Activated CD8-positive, alpha-beta memory T cell treated with anti-CD3 and anti-CD28 coated beads, Interleukin-2, amount 10 ng/mL, durations not matched to agents 7 days and 5 days (primary cell): ENCODE data around the gene ABL2. TPM values are rescaled to one million over a fixed set of nuclear protein-coding genes. Genes with fewer than 3 reads are reported as not detected.
"Not testable (repeated sequence)": the region's sequence is repeated elsewhere in the genome, so short reads cannot be mapped to it uniquely, and the experiment has no call there.

Source experiments
- ATAC-seq: fragments of 150-1000 bp; cut with Tn5 transposase; one replicate; pipeline ENCODE4 v1.10.0; 2021; ENCODE audit warnings: moderate library complexity
- CTCF ChIA-PET: fragments of 350-600 bp; sonication (Branson Sonifier 250); formaldehyde crosslinking; loops from one replicate; lab custom pipeline; 2021; ENCODE audit warnings: antibody characterized with exemption; lab: Charles Lee
- DNase-seq: peaks from one replicate; pipeline ENCODE4 v3.0.0-alpha.2; 2020
- H3K27ac Mint-ChIP-seq: one replicate; pipeline ENCODE4 v1.8.0; 2021; ENCODE audit warnings: mild to moderate bottlenecking, mixed read lengths
- H3K27me3 Mint-ChIP-seq: one replicate; pipeline ENCODE4 v1.8.0; 2021; ENCODE audit warnings: mixed read lengths
- H3K36me3 Mint-ChIP-seq: one replicate; pipeline ENCODE4 v1.8.0; 2021; ENCODE audit warnings: mild to moderate bottlenecking, mixed read lengths
- H3K4me1 Mint-ChIP-seq: one replicate; pipeline ENCODE4 v1.8.0; 2021; ENCODE audit warnings: mixed read lengths
- H3K4me3 Mint-ChIP-seq: one replicate; pipeline ENCODE4 v1.8.0; 2021; ENCODE audit warnings: mild to moderate bottlenecking, moderate library complexity, mixed read lengths
- H3K9me3 Mint-ChIP-seq: one replicate; pipeline ENCODE4 v1.8.0; 2022; ENCODE audit warnings: low read depth, mixed read lengths
- total RNA-seq, 2 experiments: library from RNA; stranded (reverse); gene quantifications; one replicate each; pipeline ENCODE4 v1.2.3, GENCODE V29; 2021

ABL2 gene
- total RNA-seq, result 1 to 10 TPM; 7.8 to 8.0 TPM

GRCh38 chr1:179229214-179230140 lies at the start of gene ABL2:
Gene ABL2, minus strand, starts transcription at chr1:179229677. Its CDS starts 280 bp downstream, at chr1:179229397.
- peak; percentile 69 for ATAC-seq
- Mint-ChIP-seq H3K36me3 (peaks cover 5% of the 10 kb centered on the region), H3K27ac (peak within 1 kb of the TSS; percentile 67), H3K9me3 (no peaks in the 10 kb centered on the region), H3K4me3 (peak within 1 kb of the TSS; percentile 86), H3K4me1 (peaks cover 19% of the 10 kb centered on the region), H3K27me3 (peaks cover 6% of the 10 kb centered on the region)
- CTCF ChIA-PET, result interaction anchor here (0.5 to 1.1 kb wide), 3 partner anchors 137 to 226 kb away, joined by 3 to 5 read pairs (median 3); no protein-coding TSS in a partner anchor
- DNase-seq, result peak; percentile 54

DNA sequence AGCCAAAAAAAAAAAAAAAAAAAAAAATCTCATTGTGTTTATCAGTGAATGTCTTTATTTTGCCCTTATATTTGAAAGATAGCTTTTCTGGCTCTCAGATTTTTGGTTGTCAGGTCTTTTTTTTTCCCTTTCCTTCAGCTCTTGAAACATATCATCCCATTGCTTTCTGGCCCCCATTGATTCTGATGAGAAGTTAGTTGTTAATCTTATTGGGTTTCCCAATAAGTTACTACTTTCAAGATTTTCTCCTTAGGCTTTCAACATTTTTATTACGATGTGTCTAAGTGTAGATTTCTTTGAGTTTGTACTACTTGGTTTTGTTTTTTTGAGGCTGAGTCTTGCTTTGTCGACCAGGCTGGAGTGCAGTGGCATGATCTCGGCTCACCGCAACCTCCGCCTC lies 49.4 kb upstream of the ABL2 start:
- Mint-ChIP-seq H3K27me3 (peaks cover 4% of the 10 kb centered on the region), H3K36me3 (peaks cover 3% of the 10 kb centered on the region), H3K4me1 (no peaks in the 10 kb centered on the region), H3K9me3 (peaks cover 5% of the 10 kb centered on the region), H3K27ac (no peak overlapping the region), H3K4me3 (no peak overlapping the region)
- DNase-seq, result no peak
- ATAC-seq, result no peak
- CTCF ChIA-PET, result no interaction called here

DNA sequence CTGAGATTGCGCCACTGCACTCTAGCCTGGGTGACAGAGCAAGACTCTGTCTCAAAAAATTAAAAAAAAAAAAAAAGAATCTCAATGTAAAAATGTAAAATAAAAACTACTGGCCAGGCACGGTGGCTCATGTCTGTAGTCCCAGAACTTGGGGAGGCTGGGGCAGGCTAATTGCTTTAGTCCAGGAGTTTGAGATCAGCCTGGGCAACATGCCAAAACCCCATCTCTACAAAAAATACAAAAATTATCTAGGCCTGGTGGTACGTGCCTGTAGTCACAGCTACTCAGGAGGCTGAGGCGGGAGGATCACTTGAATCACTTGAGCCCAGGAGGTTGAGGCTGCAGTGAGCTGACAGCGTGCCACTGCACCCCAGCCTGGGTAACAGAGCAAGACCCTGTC lies 44.9 kb upstream of the ABL2 start:
- H3K27me3 Mint-ChIP-seq, H3K27ac Mint-ChIP-seq, H3K36me3 Mint-ChIP-seq, ATAC-seq, DNase-seq, H3K4me1 Mint-ChIP-seq, H3K9me3 Mint-ChIP-seq, CTCF ChIA-PET, H3K4me3 Mint-ChIP-seq: not testable (repeated sequence)

DNA sequence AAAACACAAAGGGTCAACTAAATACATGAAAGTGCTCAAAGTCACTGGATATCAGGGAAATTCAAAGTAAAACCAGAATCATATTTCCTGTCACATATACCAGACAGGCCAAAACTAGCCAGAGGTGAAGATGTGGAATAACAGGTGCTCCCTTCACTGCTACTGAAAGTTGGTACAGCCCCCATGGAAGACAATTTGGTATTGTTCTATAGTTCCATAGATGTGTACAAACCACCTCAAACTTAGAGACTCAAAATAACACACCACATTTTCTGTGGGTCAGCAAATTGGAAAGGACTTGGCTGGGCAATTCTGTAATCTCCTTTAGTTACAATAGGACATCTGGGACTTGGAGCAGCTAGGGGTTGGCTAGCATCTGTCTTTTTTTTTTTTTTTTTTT lies 39.6 kb upstream of the ABL2 start:
- H3K4me3 Mint-ChIP-seq, result no peak overlapping the region
- H3K4me1 Mint-ChIP-seq, result no peaks in the 10 kb centered on the region
- CTCF ChIA-PET, result interaction anchor here (0.9 kb wide), 1 partner anchor 24 kb away, joined by 3 read pairs; the partner anchor contains the start of gene SOAT1
- no peak overlapping the region for H3K27ac Mint-ChIP-seq
- DNase-seq (no peak), ATAC-seq (no peak)
- no peaks in the 10 kb centered on the region for H3K36me3 Mint-ChIP-seq
- H3K27me3 Mint-ChIP-seq, result no peaks in the 10 kb centered on the region
- no peaks in the 10 kb centered on the region for H3K9me3 Mint-ChIP-seq

DNA sequence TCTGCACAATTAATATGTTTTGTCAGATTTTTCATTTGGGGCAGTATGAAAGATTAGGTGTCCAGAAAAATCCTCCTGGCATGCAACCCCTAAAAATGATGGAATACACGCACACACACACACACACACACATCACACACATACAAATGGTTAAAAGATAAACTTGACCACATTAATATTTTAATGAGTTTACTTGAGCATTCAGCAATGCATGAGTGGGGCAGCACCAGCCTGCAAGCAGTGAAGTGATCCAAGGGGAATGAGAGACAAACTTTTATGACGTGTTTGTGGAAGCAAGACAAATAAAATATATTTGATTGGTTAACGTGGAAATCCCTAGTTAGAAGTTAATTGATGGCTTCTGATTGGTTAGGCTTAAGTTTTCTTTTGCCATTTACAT lies 35.0 kb upstream of the ABL2 start:
- Mint-ChIP-seq H3K4me3 (no peak overlapping the region), H3K36me3 (no peaks in the 10 kb centered on the region), H3K27ac (no peak overlapping the region), H3K4me1 (no peaks in the 10 kb centered on the region), H3K9me3 (no peaks in the 10 kb centered on the region), H3K27me3 (no peaks in the 10 kb centered on the region)
- no peak for ATAC-seq
- CTCF ChIA-PET, result no interaction called here
- DNase-seq, result no peak

GRCh38 chr1:179263121-179263520 lies 33.6 kb upstream of the ABL2 start:
- H3K4me1 Mint-ChIP-seq, result no peaks in the 10 kb centered on the region
- H3K9me3 Mint-ChIP-seq, result no peaks in the 10 kb centered on the region
- DNase-seq, result no peak
- H3K4me3 Mint-ChIP-seq, result no peak overlapping the region
- CTCF ChIA-PET, result no interaction called here
- H3K36me3 Mint-ChIP-seq, result no peaks in the 10 kb centered on the region
- no peak for ATAC-seq
- H3K27ac Mint-ChIP-seq, result no peak overlapping the region
- no peaks in the 10 kb centered on the region for H3K27me3 Mint-ChIP-seq

GRCh38 chr1:179262183-179262582 lies 32.7 kb upstream of the ABL2 start:
- H3K4me1 Mint-ChIP-seq, result no peaks in the 10 kb centered on the region
- H3K4me3 Mint-ChIP-seq, result no peak overlapping the region
- H3K27ac Mint-ChIP-seq, result no peak overlapping the region
- no peak for ATAC-seq
- H3K36me3 Mint-ChIP-seq, result no peaks in the 10 kb centered on the region
- H3K27me3 Mint-ChIP-seq, result no peaks in the 10 kb centered on the region
- no peaks in the 10 kb centered on the region for H3K9me3 Mint-ChIP-seq
- no peak for DNase-seq
- CTCF ChIA-PET, result no interaction called here

GRCh38 chr1:179253286-179253972 lies 24.0 kb upstream of the ABL2 start:
- Mint-ChIP-seq H3K9me3 (no peaks in the 10 kb centered on the region), H3K27me3 (no peaks in the 10 kb centered on the region), H3K36me3 (no peaks in the 10 kb centered on the region), H3K27ac (no peak overlapping the region), H3K4me3 (no peak overlapping the region), H3K4me1 (no peaks in the 10 kb centered on the region)
- DNase-seq (no peak), ATAC-seq (no peak)
- CTCF ChIA-PET, result interaction anchor here (1.2 kb wide), 1 partner anchor 117 kb away, joined by 3 read pairs; no protein-coding TSS in a partner anchor

DNA sequence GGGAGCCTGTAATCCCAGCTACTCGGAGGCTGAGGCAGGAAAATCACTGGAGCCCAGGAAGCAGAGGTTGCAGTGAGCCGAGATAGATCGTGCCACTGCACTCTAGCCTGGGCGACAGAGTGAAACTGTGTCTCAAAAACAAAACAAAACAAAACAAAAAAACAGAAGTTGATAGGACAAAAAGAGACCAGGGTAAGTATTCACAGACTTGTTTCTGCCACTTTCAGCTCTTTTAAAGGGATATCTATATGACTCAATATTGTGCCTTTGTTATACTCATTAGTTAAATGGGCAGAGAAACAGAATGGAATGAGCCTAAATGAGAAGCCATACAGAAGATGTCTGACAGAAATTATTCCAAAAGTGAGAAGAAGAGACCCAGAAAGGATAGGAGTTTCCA lies 23.1 kb upstream of the ABL2 start:
- Mint-ChIP-seq H3K27me3 (no peaks in the 10 kb centered on the region), H3K9me3 (no peaks in the 10 kb centered on the region), H3K27ac (no peak overlapping the region), H3K4me1 (no peaks in the 10 kb centered on the region), H3K36me3 (no peaks in the 10 kb centered on the region), H3K4me3 (no peak overlapping the region)
- ATAC-seq, result no peak
- CTCF ChIA-PET, result interaction anchor here (1.3 to 1.9 kb wide), 3 partner anchors 68 to 132 kb away, joined by 3 to 5 read pairs (median 4); no protein-coding TSS in a partner anchor
- DNase-seq, result no peak

DNA sequence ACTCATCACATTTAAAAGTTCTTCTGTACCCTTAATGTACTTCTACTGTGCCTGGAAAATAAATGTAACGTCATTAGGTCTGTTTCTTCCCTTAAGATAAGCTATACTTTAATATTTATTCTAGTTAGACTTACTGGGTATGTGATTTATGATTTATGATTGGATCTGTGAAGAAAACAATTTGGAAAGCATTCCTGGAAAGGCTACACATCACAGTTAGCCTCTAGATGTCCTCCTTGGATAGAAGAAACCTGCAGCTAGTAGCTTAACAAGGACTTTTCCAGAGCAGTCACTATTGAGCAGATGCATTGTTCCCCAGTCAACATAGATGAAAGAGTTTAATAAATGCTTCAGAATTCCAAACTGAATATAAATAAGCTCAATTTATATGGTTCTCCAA lies 22.2 kb upstream of the ABL2 start:
- Mint-ChIP-seq H3K36me3 (no peaks in the 10 kb centered on the region), H3K27ac (no peak overlapping the region), H3K4me3 (no peak overlapping the region), H3K9me3 (no peaks in the 10 kb centered on the region), H3K4me1 (no peaks in the 10 kb centered on the region), H3K27me3 (no peaks in the 10 kb centered on the region)
- ATAC-seq, result no peak
- DNase-seq, result no peak
- CTCF ChIA-PET, result interaction anchor here (0.7 to 1.9 kb wide), 6 partner anchors 43 to 133 kb away, joined by 3 to 13 read pairs (median 4); partner anchors contain the start of gene SOAT1

- Mint-ChIP-seq H3K27me3 (no peaks in the 10 kb centered on the region), H3K9me3 (no peaks in the 10 kb centered on the region), H3K36me3 (no peaks in the 10 kb centered on the region), H3K4me3 (no peak overlapping the region), H3K4me1 (no peaks in the 10 kb centered on the region), H3K27ac (no peak overlapping the region)
- no peak for DNase-seq
- no peak for ATAC-seq
- CTCF ChIA-PET, result no interaction called here
Observed at GRCh38 chr1:179247923-179248322, 18.4 kb upstream of the ABL2 start.

DNA sequence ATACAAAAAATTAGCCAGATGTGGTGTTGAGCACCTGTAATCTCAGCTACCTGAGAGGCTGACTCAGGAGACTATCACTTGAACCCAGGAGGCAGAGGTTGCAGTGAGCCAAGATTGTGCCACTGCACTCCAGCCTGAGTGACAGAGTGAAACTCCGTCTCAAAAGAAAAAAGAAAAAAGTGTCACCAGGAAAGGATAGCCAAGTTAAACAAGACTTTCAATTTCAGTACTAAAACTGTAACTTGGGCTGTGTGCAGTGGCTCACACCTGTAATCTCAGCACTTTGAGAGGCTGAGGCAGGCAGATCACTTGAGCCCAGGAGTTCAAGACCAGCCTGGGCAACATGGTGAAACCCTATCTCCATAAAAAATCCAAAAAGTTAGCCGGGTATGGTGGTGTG lies 15.9 kb upstream of the ABL2 start:
- H3K4me1 Mint-ChIP-seq, H3K36me3 Mint-ChIP-seq, H3K4me3 Mint-ChIP-seq, DNase-seq, H3K27me3 Mint-ChIP-seq, H3K9me3 Mint-ChIP-seq, ATAC-seq, CTCF ChIA-PET, H3K27ac Mint-ChIP-seq: not testable (repeated sequence)

DNA sequence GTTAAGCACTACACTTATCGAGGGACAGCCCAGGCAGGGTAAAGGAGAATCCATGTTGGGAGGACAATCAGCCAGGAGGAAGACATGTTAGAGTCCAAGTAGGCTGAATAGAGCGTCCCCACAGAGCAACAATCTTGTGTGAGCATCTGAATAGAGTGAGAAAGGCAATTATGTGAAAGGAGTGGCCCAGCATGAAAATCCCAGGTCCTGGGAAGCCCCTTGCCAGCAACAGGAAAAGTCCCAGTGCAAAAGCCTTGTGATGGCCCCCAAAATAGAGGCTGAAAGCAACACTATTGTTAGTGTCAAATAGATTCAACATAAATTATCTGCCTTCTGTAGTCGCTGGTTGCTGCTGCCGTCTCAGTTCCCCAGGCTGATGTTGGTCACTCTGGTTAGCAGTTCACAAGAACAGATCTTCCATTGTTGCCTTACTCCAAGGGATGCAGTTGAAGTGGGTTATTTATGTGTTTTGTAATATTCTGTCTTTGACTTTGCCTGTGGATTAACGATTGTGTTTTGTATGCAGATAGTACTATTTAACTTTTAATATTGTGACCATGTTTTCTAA lies 12.1 kb upstream of the ABL2 start:
- H3K9me3 Mint-ChIP-seq, result no peaks in the 10 kb centered on the region
- H3K36me3 Mint-ChIP-seq, result no peaks in the 10 kb centered on the region
- CTCF ChIA-PET, result no interaction called here
- no peak for DNase-seq
- no peak overlapping the region for H3K4me3 Mint-ChIP-seq
- ATAC-seq, result no peak
- H3K27ac Mint-ChIP-seq, result no peak overlapping the region
- H3K27me3 Mint-ChIP-seq, result no peaks in the 10 kb centered on the region
- H3K4me1 Mint-ChIP-seq, result no peaks in the 10 kb centered on the region
